ENCODE results near the gene MKLN1.
A peak's percentile ranks its signal among the peaks of the same experiment; 100 is the strongest.
"Not testable (repeated sequence)": the region's sequence is repeated elsewhere in the genome, so short reads cannot be mapped to it uniquely, and the experiment has no call there.

The MKLN1 gene

DNA sequence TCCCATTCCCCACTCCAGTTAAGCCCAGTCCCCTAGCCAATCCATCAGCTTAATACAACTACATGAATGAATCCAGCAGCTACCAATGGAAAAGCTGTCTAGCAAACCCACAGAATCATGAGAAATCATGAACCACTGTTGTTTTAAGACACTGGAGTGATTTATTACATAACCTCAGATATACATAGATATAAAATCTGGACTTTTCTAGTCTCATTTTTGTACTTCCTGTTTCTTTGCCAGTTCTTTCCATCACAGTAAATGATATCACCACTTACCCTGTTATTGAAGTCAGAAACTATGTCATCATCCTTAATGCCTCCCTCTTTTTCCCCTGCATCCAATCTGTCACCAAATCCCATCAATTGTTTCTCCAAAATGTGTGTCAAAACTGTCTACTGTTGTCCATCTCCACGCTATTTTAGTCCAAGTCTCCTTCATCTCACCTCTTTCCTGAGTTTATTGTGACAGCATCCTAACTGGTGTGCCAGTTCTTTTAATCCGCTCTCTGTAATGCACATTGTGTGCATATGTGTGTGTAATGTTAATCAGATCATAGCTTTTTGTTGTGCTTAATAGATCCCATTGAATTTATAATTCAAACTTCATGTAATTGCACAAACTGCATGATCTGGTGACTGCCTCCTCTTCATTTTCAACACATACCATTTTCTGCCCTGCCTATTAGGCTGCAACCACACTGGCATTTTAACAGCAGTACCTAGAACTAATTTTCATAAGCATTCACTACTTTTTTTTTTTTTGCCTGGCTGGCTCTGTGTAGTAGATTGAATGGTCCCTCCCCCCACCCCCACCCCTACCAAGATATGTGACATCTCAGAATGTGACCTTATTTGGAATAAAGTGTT is 56.0 kb downstream of the MKLN1 start:
- in situ Hi-C loops (cut with MboI; ENCODE audit: low pct_unique_long_range_greater_than_20kb, low sequenced_read_pairs), result no loop called here
- DNase-seq, result peak; percentile 40

GRCh38 chr7:131384286-131384635 is 56.6 kb downstream of the MKLN1 start:
- in situ Hi-C loops (cut with MboI; ENCODE audit: low pct_unique_long_range_greater_than_20kb, low sequenced_read_pairs), result no loop called here
- no peak for DNase-seq

DNA sequence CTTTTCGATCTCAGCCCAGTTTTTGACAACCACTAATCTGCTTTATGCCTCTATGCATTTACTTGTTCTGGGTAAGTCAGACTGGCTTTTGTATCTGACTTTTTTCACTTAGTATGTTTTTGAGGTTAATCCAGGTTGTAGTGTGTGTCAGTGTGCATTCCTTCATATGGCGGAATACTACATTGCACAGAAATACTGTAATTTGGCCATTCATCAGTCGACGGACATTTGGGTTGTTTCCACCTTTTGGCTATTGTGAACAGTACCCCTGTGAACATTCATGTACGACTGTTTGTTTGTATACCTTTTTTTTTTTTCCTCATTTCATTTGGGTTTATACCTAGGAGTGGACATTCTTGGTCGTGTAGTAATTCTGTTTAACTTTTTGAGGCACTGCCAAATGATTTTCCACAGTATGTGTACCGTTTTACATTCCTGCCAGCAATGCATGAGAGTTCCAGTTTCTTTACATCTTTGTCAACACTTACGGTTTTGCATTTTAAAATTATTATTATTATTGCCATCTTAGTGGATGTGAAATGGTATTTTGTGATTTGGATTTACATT is 57.4 kb downstream of the MKLN1 start:
- no peak for DNase-seq

DNA sequence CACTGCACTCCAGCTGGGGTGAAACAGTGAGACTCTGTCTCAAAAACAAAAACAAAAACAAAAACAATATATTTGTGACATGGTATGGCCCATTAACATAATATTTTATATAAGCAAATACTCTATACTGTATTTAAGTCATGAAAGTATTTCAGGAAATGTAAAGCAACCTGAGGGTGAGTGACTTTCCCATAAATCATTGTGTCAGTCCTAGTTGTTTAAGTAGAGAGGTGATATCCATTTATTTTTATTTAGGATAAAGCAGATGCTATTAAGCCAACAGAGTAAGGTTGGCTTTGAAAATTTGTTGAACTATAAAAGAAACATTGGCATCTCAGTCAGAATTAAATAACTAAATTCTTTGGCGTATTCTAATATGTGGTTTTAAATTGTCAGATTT is 60.5 kb downstream of the MKLN1 start:
- in situ Hi-C loops (cut with MboI; ENCODE audit: low pct_unique_long_range_greater_than_20kb, low sequenced_read_pairs), result no loop called here
- DNase-seq, result no peak

More for the DNA sequence above, 57.4 kb downstream of the MKLN1 start:
- in situ Hi-C loops (cut with MboI; ENCODE audit: low pct_unique_long_range_greater_than_20kb, low sequenced_read_pairs), result no loop called here

DNA sequence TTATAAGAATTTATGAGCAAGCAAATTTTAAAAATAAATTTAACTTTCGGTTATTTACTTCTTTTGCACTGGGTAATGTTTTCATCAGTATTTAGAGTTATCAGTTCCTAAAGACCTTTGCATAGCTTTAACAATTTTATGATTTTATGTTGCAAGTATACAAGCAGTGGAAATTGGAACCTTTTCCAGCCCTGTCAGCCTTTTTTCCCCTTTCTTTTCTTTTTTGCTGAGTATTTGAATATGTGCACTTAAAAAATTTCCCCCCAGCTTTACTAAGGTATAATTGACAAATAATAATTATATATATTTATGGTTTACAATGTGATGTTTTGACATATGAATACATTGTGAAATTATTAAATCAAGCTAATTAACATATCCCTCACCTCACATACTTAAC is 62.6 kb downstream of the MKLN1 start:
- in situ Hi-C loops (cut with MboI; ENCODE audit: low pct_unique_long_range_greater_than_20kb, low sequenced_read_pairs), result no loop called here
- DNase-seq, result no peak

GRCh38 chr7:131391145-131391544 is 63.5 kb downstream of the MKLN1 start:
- no peak for DNase-seq
- in situ Hi-C loops (cut with MboI; ENCODE audit: low pct_unique_long_range_greater_than_20kb, low sequenced_read_pairs), result no loop called here

DNA sequence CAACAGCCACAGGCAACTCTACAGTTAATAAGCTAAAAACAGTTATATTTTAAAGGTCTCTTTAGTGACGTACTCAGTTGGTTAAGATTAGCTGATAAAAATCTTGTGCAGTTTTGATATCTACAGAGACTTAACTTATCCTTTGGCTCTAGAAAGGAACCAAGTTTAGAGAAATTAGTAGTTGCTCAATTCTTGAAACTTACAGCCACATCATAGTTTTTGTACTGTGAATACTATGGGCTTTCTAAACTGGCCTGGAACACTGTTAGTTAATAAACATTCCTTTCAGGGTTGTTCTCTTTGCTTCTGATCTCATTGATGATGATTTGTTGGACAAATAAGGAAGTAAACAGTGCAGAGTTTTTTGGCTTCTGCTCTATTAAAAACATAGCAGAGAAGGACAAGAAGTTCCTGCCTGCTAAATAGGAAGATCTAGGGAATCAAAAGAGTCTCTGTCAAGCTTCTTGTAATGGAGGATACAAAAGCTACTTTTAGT is 73.1 kb downstream of the MKLN1 start:
- DNase-seq, result peak; percentile 8
- in situ Hi-C loops (cut with MboI; ENCODE audit: low pct_unique_long_range_greater_than_20kb, low sequenced_read_pairs), result no loop called here

- DNase-seq, result no peak
- in situ Hi-C loops (cut with MboI; ENCODE audit: low pct_unique_long_range_greater_than_20kb, low sequenced_read_pairs), result no loop called here
Measured at GRCh38 chr7:131401194-131401593, 73.5 kb downstream of the MKLN1 start.

- no peak for DNase-seq
- in situ Hi-C loops (cut with MboI; ENCODE audit: low pct_unique_long_range_greater_than_20kb, low sequenced_read_pairs), result no loop called here
Measured at GRCh38 chr7:131403322-131403721, 75.6 kb downstream of the MKLN1 start.

GRCh38 chr7:131404226-131404911 is 76.7 kb downstream of the MKLN1 start:
- in situ Hi-C loops (cut with MboI; ENCODE audit: low pct_unique_long_range_greater_than_20kb, low sequenced_read_pairs), result no loop called here
- no peak for DNase-seq

DNA sequence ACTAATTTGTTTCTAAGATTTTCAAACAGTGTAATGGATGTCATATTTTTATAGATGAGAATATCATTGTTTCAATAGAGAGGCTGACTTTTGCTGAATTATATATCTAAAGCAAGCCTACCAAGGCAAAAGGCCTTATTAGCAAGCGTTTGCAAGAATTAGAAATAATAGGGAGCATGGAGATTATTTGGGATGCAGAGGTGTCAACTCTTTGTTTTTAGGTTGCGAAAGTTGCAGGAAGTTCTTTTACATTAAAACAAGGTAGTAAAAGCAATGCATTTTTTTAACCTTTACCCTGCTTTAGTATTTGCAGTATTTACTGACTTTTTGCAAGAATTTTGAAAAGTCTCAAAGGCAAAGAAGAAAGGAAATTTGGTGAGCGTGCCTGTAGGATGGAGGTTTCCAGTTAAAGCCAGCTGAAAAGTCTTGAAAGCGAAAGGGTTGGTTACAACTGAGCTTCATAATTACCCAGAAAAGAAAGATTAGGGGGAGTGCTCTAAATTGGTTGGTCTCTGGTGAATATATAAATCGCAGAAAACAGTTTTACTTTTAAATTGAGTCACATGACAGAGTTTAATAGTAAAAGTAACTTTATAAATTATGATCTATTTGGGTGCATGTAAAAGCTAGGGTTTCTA is 81.6 kb downstream of the MKLN1 start:
- in situ Hi-C loops (cut with MboI; ENCODE audit: low pct_unique_long_range_greater_than_20kb, low sequenced_read_pairs), result no loop called here
- DNase-seq, result no peak

- no peak for DNase-seq
- in situ Hi-C loops (cut with MboI; ENCODE audit: low pct_unique_long_range_greater_than_20kb, low sequenced_read_pairs), result no loop called here
Measured at GRCh38 chr7:131412031-131412430, 84.4 kb downstream of the MKLN1 start.

- no peak for DNase-seq
- in situ Hi-C loops (cut with MboI; ENCODE audit: low pct_unique_long_range_greater_than_20kb, low sequenced_read_pairs), result no loop called here
Measured at GRCh38 chr7:131413711-131414110, 86.0 kb downstream of the MKLN1 start.

DNA sequence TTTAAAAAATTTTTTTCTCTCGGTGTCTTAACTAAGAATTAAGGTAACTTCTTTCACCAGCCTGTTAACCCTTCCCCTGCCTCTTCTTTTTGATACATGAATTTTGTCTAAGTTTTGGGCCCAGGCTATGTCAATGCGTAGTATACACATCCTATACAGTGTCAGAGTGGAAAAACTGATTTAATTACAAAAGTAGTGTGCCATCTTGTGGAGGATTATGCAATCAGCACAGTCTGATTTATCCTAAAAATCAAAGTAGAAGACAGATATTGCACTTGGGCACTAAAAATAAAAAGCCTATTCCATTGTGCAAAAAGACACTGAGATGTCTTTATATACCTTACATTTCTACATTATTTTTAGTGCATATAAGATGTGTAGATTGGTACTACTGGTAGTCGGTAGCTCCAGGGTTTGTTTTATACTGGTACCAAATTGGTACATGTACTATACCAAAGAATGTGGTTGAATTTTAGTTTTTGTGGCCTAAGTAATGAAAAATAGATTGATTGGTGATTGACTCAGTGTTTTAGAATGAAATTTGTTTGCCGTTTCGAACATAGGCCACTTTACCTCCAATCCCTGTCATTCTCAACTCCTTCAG is 96.6 kb downstream of the MKLN1 start:
- DNase-seq, result peak; percentile 63
- in situ Hi-C loops (cut with MboI; ENCODE audit: low pct_unique_long_range_greater_than_20kb, low sequenced_read_pairs), result no loop called here

DNA sequence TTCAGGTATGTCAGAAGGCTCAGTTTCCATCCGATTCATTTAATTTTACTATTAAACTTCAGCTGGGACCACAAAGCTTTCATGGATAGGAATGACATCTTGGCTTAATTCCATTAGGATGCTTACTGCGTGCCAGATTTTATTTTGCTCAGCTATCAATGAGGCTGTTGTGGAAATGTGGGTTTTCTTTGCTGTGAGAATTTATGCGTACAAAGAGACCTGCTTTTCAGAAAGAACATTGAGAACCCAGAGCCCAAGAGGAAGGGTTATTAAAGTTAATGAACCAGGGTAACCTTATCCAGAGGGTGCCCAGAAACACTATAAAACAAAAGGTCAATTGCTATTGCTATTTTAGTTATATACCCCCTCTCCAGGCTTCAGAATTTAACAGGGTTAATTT is 98.3 kb downstream of the MKLN1 start:
- no peak for DNase-seq
- in situ Hi-C loops (cut with MboI; ENCODE audit: low pct_unique_long_range_greater_than_20kb, low sequenced_read_pairs), result no loop called here

- in situ Hi-C loops (cut with MboI; ENCODE audit: low pct_unique_long_range_greater_than_20kb, low sequenced_read_pairs); DNase-seq: not testable (repeated sequence)
Measured at GRCh38 chr7:131430826-131431225, 103.2 kb downstream of the MKLN1 start.

GRCh38 chr7:131431289-131431688 is 103.6 kb downstream of the MKLN1 start:
- no peak for DNase-seq
- in situ Hi-C loops (cut with MboI; ENCODE audit: low pct_unique_long_range_greater_than_20kb, low sequenced_read_pairs), result no loop called here

DNA sequence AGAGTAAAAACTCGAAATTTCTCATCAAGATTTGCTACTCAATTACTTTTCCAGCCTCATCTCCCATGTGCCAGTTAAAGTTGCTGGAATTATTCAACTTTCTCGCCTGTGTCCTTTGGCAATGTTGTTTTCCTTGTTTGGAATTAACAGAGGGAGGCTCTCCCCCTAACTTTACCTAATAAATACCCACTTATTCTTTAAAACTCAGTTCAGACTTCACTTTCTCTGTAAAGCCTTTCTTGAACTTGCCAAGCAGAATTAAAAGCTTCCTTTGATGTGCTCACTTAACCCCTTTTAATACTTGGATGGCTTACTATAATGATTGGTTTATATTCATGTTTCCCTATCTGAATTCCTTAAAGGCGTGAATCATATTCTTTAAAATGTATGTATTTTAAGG is 104.1 kb downstream of the MKLN1 start:
- in situ Hi-C loops (cut with MboI; ENCODE audit: low pct_unique_long_range_greater_than_20kb, low sequenced_read_pairs), result no loop called here
- no peak for DNase-seq

- in situ Hi-C loops (cut with MboI; ENCODE audit: low pct_unique_long_range_greater_than_20kb, low sequenced_read_pairs), result no loop called here
- no peak for DNase-seq
Measured at GRCh38 chr7:131436384-131436783, 108.7 kb downstream of the MKLN1 start.

Measured in KBM-7 (cell line).